GM20000 (cell line): ENCODE data around the gene ZEB2.

Source experiments
- DNase-seq: peaks from one replicate; pipeline ENCODE4 v3.0.0; 2012; ENCODE audit warnings: low spot score
- TF ChIP-seq, protein P1 (sequence below): IDR thresholded peaks from 2 replicates; pipeline ENCODE4 v1.5.1; 2012; ENCODE audit warnings: mild to moderate bottlenecking, control low read depth; ENCODE audit errors: extremely low read depth, missing control alignments

Gene ZEB2

GRCh38 chr2:144438801-144439631, 80.9 kb downstream of the ZEB2 start:
- TF ChIP-seq, protein P1, sequence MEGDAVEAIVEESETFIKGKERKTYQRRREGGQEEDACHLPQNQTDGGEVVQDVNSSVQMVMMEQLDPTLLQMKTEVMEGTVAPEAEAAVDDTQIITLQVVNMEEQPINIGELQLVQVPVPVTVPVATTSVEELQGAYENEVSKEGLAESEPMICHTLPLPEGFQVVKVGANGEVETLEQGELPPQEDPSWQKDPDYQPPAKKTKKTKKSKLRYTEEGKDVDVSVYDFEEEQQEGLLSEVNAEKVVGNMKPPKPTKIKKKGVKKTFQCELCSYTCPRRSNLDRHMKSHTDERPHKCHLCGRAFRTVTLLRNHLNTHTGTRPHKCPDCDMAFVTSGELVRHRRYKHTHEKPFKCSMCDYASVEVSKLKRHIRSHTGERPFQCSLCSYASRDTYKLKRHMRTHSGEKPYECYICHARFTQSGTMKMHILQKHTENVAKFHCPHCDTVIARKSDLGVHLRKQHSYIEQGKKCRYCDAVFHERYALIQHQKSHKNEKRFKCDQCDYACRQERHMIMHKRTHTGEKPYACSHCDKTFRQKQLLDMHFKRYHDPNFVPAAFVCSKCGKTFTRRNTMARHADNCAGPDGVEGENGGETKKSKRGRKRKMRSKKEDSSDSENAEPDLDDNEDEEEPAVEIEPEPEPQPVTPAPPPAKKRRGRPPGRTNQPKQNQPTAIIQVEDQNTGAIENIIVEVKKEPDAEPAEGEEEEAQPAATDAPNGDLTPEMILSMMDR: no peak
- DNase-seq: no peak

GRCh38 chr2:144437636-144438035, 82.3 kb downstream of the ZEB2 start:
- no peak for DNase-seq
- TF ChIP-seq, protein P1: no peak

- TF ChIP-seq, protein P1: no peak
Observed at GRCh38 chr2:144434425-144435222, 85.3 kb downstream of the ZEB2 start.

GRCh38 chr2:144432921-144433320, 87.0 kb downstream of the ZEB2 start:
- no peak for DNase-seq
- TF ChIP-seq, protein P1: no peak

More at GRCh38 chr2:144434425-144435222, 85.3 kb downstream of the ZEB2 start:
- DNase-seq: no peak

DNA sequence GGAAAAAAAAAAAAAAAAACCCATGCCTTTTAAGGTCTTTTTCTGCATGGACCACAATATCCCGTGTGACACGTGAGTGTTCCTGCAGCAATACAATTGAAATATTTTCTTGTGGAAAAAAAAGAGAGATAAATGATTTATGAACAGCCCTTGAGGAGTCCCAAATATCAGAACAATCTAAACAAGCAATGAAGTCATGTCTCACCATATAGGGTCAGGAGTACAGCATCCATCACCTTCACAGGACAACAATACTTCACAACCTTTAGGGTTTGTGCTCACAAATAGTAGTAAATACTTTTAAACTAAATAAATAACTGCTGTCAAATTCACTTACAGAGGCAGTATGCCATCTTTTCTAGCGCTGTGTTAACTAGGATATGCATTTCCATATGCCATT, 87.9 kb downstream of the ZEB2 start:
- TF ChIP-seq, protein P1: no peak
- DNase-seq: no peak

DNA sequence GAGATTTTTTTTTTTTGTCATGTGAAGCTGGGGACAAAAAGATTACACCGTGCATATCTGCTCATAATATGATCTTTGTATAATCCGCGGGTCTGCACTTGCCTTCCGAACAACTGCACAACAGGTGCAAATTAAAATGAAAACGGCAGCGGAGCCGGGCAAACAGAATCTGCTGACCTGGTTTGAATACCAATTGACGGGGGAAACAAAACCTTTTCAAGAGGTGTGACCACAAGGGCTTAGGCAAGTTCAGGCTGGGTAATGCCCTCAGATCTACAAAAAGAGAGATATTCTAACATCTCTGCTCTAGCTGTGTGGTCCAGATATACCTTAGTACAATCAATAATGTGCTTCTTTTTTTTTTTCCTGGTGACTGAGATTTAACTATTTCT, 88.5 kb downstream of the ZEB2 start:
- DNase-seq: no peak
- TF ChIP-seq, protein P1: no peak
